GM21737 (cell line): ENCODE results near the gene GAS2L1.
"Not testable (repeated sequence)": the region's sequence is repeated elsewhere in the genome, so short reads cannot be mapped to it uniquely, and the experiment has no call there.

Experiments used
- ATAC-seq: cut with Tn5 transposase; IDR thresholded peaks from one replicate; pipeline ENCODE4 v1.9.1; 2021; ENCODE audit warnings: mild to moderate bottlenecking, moderate library complexity; ENCODE audit not compliant: unreplicated experiment

The GAS2L1 gene

DNA sequence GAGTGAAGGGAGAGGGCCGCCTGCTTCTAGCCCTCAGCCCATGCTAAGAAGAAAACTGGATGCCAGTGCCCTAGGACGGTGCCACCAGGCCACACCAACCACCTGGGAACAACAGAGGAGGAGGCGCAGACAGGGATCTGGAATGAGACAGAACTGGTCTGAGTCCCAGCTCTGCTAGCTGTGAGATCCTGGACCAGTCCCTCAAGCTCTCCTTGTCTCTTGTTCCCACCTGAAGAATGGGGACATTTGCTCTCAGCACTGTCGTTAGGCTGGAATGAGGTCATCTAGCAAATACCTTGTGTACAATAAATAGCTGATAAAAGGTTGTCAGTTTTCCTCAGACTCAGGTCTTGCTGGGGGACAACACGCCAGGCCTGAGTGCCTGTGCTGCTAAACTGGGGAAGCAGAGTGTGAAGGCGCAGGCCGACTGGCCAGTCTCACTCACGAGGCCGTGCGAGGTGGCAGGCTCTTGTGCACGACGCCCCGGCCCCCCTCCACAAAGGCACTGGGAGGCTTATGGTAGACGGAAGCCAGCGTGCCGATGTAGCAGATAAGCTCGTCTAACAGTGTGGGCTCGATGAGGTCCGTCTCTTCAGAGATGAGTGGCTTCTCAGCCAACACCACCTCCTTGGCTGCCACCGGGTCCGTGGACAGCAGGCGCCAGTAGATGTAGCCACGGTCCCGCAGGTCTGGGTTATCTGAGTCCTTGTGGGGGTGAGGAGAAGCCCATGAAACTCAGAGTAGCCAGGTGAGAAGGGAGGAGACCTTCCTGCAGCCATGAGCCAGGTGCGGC lies 34.8 kb downstream of the GAS2L1 start:
- no peak for ATAC-seq

DNA sequence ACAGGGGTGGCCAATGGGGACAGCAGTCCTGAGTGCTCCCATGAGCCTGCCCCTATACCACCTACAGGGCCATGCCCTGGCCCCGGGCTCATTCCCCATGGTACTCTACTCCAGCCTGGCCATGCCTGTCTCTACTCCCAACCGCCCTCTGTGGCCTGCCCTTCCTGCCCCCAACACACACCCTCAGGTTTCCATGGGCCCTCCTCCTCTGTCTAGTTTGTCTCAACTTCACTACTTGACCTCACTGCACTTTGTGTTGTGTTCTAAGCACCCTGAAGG lies 35.3 kb downstream of the GAS2L1 start:
- no peak for ATAC-seq

DNA sequence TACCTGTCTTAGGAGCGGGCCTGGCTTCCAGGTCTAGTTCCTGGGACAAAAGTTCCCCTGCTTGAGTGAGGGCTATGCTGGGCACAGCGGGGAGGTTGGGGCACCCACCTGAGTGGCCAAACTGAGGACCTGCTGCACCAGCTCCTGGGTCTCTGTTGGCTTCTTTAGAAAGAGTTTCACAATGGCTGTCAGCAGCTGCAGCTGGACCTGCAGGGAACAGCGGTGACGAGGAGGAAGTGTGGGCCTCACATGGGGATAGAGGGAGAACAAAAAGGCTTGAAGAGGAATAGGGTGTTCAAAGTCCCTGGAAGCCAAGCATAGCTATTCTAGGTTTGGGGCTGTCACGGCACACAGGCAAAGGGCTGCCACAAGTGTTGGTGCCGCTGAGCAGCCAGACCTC lies 35.7 kb downstream of the GAS2L1 start:
- ATAC-seq = no peak

DNA sequence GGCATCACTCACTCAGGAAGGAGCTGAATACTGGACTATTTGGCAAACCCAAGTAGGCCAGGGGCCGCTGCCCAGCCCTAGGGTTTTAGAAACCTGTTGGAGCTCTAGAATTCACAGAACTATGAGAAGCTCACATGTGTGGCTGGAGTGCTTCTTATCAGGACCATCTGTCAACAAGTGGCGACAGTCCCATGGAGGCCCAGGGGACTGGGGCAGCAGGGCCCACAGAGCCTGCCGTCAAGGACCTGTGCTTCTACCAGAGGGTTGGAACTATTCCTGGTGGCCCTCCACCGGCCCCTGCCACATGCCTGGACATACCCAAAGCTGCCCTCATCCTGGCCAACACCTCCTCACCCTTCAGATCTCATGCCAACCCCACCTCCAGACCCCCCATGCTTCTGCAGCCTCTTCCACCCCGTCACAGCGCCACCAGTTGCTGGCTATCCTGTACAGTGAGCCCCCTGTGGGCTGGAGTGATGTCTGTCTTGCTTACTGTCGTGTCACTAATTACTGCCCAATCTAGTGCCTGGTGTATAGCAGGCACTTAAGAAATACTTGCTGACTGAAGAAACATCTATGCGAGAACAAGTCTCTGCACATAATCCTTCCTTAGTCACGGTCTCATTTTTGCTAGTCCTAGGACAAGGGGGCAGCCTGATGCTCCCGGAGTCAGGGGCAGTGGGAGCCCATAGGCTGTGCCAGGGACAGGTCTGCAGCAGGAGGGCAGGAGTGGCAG lies 36.3 kb downstream of the GAS2L1 start:
- no peak for ATAC-seq

DNA sequence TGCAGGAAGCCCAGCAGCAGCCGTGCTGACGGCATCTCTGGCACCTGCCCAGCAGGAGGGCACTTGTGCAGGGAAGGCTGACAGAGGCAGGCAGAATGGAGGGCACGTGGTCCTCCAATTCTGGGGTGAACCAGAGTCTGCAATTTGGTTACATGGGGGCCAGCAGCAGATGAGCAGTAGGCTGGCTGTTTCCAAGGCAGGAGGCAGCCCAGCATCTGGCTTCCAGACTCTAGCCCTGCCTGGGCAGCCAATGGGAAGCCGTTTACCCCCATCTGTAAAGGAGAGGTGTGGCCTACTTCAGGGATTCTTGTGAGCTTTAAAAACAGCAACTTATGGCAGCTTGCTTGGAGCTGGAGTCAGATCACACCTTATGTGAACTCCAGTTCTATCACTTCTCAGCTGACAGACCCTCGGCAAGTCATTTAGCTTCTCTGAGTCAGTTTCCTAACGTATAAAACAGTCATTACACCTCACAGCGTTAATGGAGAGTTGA lies 36.9 kb downstream of the GAS2L1 start:
- ATAC-seq = no peak

DNA sequence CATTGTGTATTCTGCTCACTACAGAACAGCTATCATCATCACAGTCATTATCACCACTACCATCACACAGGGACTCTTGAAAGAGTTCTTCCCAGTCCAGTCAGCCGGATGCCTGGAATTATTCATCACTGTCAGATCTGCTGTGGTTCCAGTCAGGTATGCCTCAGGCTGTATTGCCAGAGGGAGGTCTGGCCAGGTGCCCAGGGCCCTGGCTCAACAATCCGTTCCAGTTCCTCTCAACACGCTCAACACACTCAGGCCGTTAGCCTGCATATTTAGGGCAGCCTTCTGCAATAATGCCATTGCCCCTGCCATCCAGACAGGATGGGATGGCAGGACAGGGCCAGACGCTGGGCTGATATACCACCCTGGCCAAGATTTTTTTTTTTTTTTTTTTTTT lies 37.7 kb downstream of the GAS2L1 start:
- ATAC-seq = no peak

DNA sequence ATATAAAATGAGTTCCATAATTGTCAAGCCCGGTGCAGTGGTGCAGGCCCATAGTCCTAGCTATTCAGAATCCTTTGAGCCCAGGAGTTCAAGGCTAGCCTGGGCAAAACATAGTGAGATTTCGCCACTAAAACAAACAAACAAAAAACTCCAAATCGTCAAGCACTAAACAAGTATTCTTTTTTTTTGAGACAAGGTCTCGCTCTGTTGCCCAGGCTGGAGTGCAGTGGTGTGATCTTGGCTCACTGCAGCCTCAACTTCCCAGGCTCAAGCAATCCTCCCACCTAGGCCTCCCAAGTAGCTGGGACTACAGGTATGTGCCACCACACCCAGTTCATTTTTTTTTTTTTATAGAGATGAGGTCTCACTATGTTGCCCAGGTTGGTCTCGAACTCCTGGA lies 38.4 kb downstream of the GAS2L1 start:
- ATAC-seq = not testable (repeated sequence)

DNA sequence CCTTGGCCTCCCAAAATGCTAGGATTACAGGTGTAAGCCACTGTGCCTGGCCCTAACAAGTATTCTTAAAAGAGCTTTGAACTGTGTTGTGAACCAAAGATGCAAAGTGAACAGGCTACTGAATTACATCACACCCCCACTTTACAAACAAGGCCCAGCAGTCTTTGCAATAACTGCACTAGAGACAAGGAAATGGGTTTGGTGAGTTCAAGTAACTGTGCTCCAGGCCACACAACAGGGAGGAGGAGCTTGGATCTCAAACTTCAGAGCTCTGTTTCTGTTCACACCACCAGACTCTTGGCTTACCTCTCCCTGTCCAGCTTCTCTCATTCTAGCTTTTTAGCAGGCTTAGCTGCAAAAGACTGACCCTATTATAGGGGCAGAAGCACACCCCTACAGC lies 39.5 kb downstream of the GAS2L1 start:
- no peak for ATAC-seq

DNA sequence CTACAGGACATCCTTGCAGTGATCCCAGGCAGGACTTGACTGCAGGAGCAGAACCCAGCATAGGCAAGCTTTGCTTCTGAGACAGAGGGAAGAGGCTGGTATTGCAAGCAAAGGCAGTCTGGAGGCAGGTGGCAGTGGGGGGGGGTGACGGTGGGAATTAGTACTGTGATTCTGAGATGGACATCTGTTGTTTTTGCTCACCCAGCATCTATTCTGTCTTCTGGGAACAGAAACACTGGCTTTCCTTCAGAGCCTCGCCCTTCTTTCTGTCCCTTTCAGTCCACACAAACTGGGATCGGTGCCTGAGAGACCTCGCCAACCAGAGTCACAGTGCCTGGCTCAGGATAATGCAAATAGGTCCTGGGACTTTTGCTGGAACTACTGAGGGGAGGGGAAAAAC lies 40.2 kb downstream of the GAS2L1 start:
- no peak for ATAC-seq

DNA sequence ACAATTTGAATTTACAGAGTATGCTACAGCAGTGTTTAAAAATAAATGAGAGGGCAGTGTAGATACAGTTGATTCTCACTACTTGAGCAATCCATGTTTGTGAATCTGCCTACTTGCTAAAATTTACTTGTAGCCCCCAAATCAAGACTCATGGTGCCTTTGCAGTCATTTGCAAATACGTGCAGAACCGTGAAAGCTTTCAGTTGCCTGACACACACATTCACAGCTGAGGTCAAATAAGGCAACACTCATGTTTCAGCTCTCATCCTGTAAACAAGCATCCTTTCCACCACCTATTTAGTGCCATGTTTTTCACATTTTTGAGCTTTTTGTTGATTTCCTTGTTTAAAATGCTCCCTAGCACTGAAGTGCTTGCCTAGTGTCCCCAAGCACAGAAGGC lies 41.6 kb downstream of the GAS2L1 start:
- no peak for ATAC-seq

DNA sequence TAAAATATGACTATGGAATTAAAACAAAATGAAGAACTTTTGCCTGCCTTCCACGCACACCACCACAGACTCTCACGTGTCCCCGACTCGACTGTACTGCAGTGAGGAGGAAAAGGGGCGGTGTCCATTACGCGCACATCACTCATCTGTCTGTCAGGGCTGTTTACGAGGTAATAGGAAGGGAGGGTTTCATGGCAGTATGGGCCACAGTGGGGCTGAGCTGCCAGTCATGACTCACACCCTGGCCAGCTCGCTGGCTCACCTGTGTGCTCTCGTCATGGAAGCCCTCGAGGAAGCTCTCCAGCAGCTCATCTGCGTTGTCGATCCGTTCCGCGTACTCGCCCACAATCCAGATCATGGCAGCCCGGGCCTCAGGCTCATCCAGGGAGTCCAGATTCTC lies 42.5 kb downstream of the GAS2L1 start:
- ATAC-seq = no peak

DNA sequence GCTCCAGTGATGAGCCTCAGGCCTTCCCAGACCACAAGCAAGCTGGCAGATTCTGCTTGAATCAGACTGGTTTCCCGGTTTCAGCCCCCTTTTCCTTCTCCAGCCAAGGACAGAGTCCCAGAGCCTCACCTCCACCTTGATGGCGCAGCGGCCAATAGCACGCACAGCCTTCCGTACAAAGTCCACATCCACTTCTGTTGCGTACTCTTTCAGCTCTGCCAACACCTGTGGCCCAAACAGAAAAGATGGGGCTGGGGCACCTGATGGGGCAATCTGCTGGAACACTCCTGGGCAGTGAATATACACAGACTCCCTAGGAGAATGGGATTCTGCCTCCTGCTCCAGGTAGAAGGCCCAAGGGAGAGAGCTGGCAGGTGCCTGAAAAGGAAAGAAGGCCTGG lies 44.6 kb downstream of the GAS2L1 start:
- ATAC-seq = no peak

DNA sequence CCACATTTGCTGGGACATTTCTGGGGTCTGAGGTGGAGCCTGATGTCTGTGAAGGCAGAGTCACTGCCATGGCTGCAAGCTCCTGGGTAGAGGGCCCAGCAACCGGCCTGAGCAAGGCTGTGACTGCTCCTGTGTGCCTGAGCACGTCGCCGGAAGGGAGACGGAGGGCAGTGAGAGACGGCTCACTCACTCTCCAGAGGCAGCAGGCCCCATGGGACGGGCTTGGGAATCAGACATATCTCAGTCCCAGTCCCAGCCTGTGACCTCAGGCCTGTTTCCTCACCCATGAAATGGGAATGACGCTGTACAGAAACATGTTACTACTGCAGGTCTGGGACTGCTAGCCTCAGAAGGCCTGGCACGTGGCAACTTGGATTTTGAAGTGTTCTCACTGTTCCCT lies 45.4 kb downstream of the GAS2L1 start:
- ATAC-seq = no peak

DNA sequence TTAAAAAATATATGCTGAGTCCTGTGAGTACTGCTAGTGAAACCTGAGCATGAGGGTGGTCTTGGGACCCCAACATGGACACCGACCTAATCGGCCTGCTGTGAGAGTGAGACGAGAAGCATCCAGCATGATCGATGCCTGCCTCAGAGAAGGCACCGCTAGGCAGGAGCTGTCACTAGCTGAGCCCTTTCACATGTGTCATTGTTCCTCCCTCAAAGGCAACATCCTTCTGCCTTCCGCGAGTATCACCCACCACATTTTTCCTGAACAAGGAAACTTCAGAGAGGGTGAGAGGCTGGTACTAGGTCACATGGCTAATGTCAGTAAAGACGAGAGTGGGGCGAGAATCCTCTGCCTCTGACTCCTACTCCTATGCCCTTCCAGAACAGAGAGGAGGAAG lies 46.3 kb downstream of the GAS2L1 start:
- no peak for ATAC-seq

DNA sequence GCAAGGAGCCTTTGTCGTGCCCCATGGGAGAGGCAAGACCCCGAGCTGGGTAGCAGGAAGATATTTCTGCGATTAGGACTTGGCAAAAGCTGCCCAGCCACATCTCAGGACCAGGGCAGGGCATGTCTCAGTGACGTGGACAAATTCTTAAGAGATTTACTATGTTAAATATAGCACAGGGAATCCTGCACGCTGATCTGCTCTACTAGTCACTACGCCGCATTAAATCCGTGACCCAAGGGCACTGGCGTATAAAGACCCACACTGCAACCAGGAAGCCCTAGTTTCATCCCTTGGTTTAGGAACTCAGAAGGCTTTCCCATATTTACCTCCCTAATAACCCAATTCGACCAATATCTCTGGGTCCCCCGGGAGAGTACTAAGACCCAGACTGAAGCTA lies 46.8 kb downstream of the GAS2L1 start:
- ATAC-seq = no peak

DNA sequence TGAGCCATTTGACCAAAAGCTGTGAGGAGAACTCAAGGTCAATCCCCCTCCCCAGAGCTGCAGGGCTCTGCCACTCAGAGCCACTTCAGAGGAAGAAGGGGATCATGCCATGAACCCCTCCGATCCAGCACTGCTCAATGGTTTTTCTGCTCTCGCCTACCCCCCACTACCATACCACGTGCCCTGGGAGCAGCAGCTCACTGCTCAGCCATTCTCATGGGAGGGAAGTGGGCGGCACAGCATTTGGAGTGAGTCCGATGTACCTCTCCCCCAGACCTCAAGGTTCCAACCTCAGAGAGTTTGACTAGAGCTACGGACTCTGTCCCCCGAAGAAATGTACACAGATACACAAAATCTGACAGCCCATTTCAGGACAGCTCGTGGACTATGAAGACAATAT lies 47.4 kb downstream of the GAS2L1 start:
- no peak for ATAC-seq

DNA sequence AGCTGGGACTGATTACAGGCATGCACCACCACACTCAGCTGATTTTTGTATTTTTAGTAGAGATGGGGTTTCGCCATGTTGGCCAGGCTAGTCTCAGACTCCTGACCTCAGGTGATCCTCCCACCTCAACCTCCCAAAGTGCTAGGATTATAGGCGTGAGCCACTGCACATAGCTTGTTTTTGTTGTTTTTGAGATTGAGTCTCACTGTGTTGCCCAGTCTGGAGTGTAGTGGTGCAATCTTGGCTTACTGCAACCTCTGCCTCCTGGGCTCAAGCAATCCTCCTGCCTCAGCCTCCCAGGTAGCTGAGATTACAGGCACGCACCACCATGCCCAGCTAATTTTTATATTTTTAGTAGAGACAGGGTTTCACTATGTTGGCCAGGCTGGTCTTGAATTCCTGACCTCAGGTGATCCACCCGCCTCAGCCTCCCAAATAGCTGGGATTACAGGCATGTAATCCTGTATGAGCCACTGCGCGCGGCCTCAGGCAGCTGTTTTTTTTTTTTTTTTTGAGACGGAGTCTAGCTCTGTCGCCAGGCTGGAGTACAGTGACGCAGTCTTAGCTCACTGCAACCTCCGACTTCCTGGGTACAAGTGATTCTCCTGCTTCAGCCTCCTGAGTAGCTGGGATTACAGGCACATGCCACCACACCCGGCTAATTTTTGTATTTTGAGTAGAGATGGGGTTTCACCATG lies 50.9 kb downstream of the GAS2L1 start:
- not testable (repeated sequence) for ATAC-seq

DNA sequence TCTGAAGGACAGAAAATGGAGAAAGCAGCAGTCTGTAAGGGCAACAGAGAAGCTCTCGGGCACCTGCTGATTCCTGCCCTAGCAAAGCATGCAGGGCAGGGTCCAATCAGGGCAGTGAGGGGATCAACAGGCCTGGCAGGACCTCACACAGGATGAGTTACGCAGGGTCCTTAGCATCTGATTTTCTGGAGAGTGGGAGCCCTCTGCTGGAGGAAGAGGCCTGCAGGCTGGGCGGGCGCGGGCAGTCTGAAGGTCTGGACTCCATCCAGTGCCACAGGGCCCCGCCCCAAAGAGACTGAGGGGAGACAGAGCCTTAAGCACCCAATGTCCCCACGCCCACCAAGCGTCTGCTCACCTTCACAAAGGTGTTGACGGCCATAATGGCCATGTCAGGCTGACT lies 53.0 kb downstream of the GAS2L1 start:
- no peak for ATAC-seq
